SH-SY5Y (cell line): Measurements from ENCODE around the gene TP53TG3B.
"Not testable (repeated sequence)": the region's sequence is repeated elsewhere in the genome, so short reads cannot be mapped to it uniquely, and the experiment has no call there.

Source experiments
- GATA2 ChIP-seq: IDR thresholded peaks from 2 replicates; pipeline ENCODE4 v1.6.1; 2011; ENCODE audit warnings: mild to moderate bottlenecking, low read depth, low read length
- GATA3 ChIP-seq: IDR thresholded peaks from 2 replicates; pipeline ENCODE4 v1.6.1; 2011; ENCODE audit warnings: low read depth, mild to moderate bottlenecking, low read length, moderate library complexity

Gene TP53TG3B, protein sequence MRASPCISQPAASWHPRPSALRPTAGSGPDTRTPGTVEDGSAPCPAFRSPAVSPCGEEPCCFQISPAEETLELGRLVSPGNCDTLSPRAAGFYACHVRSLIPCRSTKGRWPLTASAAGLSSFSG

DNA sequence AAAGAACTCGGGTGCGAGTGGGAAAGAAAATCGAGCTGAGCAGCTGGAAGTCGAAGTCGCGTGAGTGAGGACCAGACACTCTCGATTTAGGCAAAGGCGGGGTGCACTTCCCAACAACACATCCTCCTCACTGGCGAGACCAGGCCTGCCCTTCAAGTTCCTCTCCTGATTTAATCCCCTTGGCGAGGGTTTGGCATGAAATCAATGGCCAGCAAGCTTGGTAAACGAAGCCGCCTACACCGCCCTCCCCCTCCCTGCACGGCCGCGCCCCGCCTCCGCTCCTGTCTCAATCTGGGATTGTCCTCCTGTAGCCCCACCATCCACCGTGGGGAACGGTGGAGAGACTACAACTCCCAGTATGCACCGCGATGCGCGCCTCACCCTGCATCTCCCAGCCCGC is at the start of gene TP53TG3B:
TSS of gene TP53TG3B (plus strand) at position 301 of the 400 bp plus-strand sequence. CDS start at position 369, 68 bp downstream.
- TF ChIP-seq GATA2, GATA3: not testable (repeated sequence)
